NCI-H1048 (cell line): ENCODE measurements around the gene KLHL3.

Source experiments
- DNase-seq: peaks from one replicate; lab custom pipeline; 2025; lab: John Stamatoyannopoulos, UW

The KLHL3 gene

GRCh38 chr5:137581776-137582175 is 154.1 kb downstream of the KLHL3 start:
- no peak for DNase-seq

- DNase-seq, result no peak
These were observed 155.9 kb downstream of the KLHL3 start for GRCh38 chr5:137580030-137580429.

GRCh38 chr5:137575847-137576246 is 160.0 kb downstream of the KLHL3 start:
- no peak for DNase-seq

GRCh38 chr5:137575211-137575610 is 160.7 kb downstream of the KLHL3 start:
- no peak for DNase-seq

- no peak for DNase-seq
These were observed 162.5 kb downstream of the KLHL3 start for GRCh38 chr5:137573376-137573775.

DNA sequence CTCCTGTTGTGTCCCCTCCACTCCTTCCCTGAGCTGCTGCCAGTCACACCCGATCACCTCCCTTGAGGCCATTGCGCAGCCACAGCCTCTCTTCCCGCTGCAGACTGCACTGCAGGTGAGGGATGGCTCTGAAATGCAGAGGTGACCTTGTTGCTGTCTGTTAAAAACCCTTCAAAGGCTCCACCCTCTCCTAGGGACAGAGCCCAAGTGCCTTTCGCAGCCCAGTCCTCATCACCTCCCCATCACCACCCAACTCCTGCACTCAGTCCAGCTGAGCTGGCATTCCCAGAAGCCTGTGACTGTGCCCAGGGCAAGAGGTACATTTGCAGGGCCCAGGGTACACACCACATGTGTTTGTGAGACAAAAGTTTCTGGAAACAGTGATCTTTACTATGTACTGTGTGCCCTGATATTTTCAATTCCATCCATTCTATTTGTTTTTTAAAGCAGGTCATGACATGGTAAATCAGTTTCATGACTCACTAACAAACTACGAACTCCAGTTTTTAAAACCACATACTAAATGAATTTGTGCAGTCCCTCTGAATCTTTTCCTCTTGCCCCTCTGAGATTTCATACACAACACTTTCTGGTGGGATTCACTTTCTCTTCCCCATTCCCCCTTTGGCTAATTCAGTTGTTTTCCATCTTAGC is 163.7 kb downstream of the KLHL3 start:
- no peak for DNase-seq

DNA sequence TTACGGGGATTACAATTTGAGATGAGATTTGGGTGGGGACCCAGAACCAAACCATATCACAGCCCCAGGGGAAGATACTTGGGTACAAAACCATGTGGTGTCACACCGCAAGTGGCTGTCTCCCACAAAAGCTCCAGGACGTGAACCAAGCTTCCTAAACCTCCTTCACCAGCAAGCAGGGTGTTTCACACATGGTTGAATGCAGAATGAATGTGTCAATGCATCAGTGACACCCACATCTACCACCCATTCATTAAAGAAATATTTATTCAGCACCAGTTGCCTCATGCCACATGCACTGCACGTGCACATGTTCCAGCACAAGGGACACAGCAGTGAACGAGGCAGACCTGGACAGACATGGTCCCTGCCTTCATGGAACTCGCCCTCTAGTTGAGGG is 165.8 kb downstream of the KLHL3 start:
- no peak for DNase-seq
